GM19099 (cell line): ENCODE measurements around the gene GPATCH1.

ENCODE experiments used
- POLR2A ChIP-seq: IDR thresholded peaks from 3 replicates; pipeline ENCODE4 v1.6.1; 2011; ENCODE audit warnings: low read depth; ENCODE audit not compliant: insufficient read length; ENCODE audit errors: extremely low read depth

The GPATCH1 gene

GRCh38 chr19:33063356-33063752 is 17.6 kb upstream of the GPATCH1 start:
- no peak for TF ChIP-seq POLR2A

- no peak for TF ChIP-seq POLR2A
Observed at GRCh38 chr19:33063753-33064457, 17.1 kb upstream of the GPATCH1 start.

GRCh38 chr19:33064458-33064791 is 16.6 kb upstream of the GPATCH1 start:
- TF ChIP-seq POLR2A: no peak

- no peak for TF ChIP-seq POLR2A
Observed at GRCh38 chr19:33064792-33065550, 16.0 kb upstream of the GPATCH1 start, which contains the start of gene RHPN2. Gene RHPN2, minus strand, starts transcription at chr19:33064888. Its CDS starts 36 bp downstream, at chr19:33064852.

- TF ChIP-seq POLR2A: no peak
Observed at GRCh38 chr19:33066543-33066942, 14.4 kb upstream of the GPATCH1 start.

GRCh38 chr19:33067121-33067520 is 13.9 kb upstream of the GPATCH1 start:
- TF ChIP-seq POLR2A: no peak

GRCh38 chr19:33071887-33072286 is 9.1 kb upstream of the GPATCH1 start:
- TF ChIP-seq POLR2A: no peak

GRCh38 chr19:33075519-33075918 is 5.5 kb upstream of the GPATCH1 start:
- no peak for TF ChIP-seq POLR2A

GRCh38 chr19:33085570-33086128 is 4.7 kb downstream of the GPATCH1 start:
- TF ChIP-seq POLR2A: no peak

- TF ChIP-seq POLR2A: no peak
Observed at GRCh38 chr19:33086955-33087354, 6.0 kb downstream of the GPATCH1 start.

GRCh38 chr19:33089010-33089409 is 8.0 kb downstream of the GPATCH1 start:
- no peak for TF ChIP-seq POLR2A

GRCh38 chr19:33090179-33090578 is 9.2 kb downstream of the GPATCH1 start:
- no peak for TF ChIP-seq POLR2A

GRCh38 chr19:33093420-33094210 is 12.6 kb downstream of the GPATCH1 start:
- no peak for TF ChIP-seq POLR2A

GRCh38 chr19:33094436-33095067 is 13.6 kb downstream of the GPATCH1 start:
- no peak for TF ChIP-seq POLR2A

GRCh38 chr19:33096005-33096404 is 15.0 kb downstream of the GPATCH1 start:
- TF ChIP-seq POLR2A: no peak
